Breast epithelium (tissue), 3 donors: ENCODE data around the gene FAM227A.

Experiments
- POLR2AphosphoS5 ChIP-seq, 3 donors: sonication (generic); formaldehyde crosslinking; IDR thresholded peaks; one replicate each; pipeline ENCODE4 v1.6.1; 2017; ENCODE audit warnings: antibody characterized with exemption in 3 of 3
- TF ChIP-seq, protein P1 (sequence below), 3 donors: fragments of 450-650 bp; IDR thresholded peaks; one replicate each; pipeline ENCODE4 v1.5.1; 2016 to 2017; ENCODE audit warnings: antibody characterized with exemption in 3 of 3, mild to moderate bottlenecking in 3 of 3, moderate library complexity in 3 of 3

DNA sequence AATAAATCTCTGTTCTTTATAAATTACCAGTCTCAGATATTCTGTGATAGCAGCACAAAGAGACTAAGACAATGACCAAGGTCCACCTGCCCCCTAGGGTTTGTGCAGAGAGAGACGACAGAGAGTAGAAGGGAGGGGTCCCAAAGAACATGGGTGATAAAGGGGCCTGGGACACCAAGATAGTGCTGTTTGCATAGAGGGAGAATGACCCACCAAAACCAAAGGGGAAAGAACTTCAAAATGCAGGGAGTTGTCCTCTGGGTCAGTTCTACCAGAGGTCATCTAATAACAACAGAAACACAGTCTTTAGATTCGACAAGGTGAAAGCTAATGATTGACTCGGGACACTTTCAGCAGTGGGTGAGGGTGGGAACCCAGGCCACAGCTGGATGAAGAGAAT lies 23.7 kb downstream of the FAM227A start:
- TF ChIP-seq, protein P1, sequence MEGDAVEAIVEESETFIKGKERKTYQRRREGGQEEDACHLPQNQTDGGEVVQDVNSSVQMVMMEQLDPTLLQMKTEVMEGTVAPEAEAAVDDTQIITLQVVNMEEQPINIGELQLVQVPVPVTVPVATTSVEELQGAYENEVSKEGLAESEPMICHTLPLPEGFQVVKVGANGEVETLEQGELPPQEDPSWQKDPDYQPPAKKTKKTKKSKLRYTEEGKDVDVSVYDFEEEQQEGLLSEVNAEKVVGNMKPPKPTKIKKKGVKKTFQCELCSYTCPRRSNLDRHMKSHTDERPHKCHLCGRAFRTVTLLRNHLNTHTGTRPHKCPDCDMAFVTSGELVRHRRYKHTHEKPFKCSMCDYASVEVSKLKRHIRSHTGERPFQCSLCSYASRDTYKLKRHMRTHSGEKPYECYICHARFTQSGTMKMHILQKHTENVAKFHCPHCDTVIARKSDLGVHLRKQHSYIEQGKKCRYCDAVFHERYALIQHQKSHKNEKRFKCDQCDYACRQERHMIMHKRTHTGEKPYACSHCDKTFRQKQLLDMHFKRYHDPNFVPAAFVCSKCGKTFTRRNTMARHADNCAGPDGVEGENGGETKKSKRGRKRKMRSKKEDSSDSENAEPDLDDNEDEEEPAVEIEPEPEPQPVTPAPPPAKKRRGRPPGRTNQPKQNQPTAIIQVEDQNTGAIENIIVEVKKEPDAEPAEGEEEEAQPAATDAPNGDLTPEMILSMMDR (IDR thresholded peaks at IDR 0.05) = no peak
- TF ChIP-seq POLR2AphosphoS5 (IDR thresholded peaks at IDR 0.05) = no peak
